Activated CD8-positive, alpha-beta memory T cell treated with anti-CD3 and anti-CD28 coated beads, Interleukin-2, amount 50 U/mL, for 1 hour (primary cell): ENCODE measurements around the gene ING1.
"Not testable (repeated sequence)": the region's sequence is repeated elsewhere in the genome, so short reads cannot be mapped to it uniquely, and the experiment has no call there.

ENCODE experiments used
- DNase-seq: peaks from one replicate; pipeline ENCODE4 v3.0.0-alpha.2; 2020; ENCODE audit errors: extremely low read depth

Gene ING1

DNA sequence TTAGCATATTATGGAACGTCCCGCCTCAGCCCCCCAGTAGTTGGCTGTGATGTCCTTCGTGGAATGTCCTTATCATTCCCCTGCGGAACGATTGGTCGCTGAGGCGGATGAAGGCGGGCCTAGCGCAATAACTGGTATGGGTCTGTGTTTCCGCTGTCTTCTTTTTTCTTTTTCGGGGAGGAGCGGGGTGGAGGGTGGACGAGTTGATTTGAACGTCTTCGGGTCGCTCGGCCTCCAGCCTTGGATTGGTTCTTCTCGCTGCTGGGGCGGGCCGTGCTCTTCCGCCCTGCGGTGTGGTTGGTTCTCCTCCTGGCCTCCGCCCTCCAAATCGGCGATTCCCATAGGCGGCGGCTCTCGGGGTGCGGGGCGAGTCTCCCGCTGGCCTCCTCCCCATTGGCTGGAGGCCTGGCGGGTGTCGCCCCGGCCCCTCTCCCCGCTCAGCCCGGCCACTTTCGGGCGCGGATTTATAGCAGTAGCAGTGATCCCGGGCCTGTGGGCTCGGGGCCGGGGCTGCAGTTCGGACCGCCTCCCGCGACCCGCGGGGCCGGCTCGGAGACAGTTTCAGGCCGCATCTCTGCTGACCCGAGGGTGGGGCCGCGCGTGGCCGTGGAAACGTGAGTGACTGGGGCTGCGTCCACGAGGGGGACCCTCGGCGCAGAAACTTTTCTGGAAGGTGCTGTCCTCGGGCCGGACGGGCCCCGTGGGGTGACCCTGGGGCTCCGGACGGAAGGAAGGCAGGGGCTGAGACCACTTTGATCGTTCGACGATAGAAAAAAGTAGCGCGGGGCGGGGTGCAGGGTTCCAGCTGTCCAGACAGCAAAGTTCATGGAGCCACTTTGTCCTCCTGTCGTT lies 2.1 kb downstream of the ING1 start:
- DNase-seq, result peak; percentile 95

DNA sequence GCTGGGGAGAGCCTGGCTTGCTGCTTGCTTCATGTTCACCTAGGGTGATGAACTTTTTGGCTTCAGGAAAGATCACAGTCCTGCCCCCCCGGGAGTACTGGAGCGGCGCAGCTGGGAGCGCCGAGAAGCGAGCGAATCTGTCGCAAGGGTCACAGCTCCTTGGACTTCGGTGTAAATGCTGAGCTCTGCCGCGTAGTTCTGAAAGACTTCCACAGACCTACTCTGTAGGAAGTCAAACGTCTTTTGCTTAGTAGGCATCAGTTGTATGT lies 2.7 kb downstream of the ING1 start:
- DNase-seq, result no peak

DNA sequence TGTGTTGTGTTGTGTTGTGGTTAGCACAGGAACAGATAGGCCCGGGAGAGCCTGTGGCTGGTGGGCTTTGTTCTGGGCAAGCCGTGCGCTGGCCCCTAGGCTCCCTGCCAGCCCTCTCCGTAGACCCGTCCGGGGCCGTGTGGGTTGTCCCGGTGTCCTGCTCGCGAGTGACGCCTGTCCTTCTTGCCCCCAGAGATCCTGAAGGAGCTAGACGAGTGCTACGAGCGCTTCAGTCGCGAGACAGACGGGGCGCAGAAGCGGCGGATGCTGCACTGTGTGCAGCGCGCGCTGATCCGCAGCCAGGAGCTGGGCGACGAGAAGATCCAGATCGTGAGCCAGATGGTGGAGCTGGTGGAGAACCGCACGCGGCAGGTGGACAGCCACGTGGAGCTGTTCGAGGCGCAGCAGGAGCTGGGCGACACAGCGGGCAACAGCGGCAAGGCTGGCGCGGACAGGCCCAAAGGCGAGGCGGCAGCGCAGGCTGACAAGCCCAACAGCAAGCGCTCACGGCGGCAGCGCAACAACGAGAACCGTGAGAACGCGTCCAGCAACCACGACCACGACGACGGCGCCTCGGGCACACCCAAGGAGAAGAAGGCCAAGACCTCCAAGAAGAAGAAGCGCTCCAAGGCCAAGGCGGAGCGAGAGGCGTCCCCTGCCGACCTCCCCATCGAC lies 5.7 kb downstream of the ING1 start:
- no peak for DNase-seq

DNA sequence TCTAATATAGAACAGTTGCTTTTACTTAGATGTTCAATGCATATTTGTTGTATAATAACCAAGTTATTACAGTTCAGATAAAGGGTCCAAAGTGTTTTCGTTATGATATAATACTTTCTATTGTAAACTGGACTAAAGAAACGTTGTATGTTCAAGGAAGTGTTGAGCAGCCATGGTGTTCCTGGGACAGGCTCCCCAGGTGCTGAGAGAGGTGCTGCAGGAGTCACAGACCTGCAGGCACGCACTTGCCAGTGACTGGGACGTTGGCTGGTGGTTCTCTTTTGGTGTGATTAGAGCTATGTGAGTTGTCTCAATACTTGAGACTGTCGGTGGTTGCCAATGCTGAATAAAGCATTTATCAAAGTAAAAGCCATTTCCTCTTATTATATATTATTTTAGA lies 9.5 kb downstream of the ING1 start:
- DNase-seq, result no peak

DNA sequence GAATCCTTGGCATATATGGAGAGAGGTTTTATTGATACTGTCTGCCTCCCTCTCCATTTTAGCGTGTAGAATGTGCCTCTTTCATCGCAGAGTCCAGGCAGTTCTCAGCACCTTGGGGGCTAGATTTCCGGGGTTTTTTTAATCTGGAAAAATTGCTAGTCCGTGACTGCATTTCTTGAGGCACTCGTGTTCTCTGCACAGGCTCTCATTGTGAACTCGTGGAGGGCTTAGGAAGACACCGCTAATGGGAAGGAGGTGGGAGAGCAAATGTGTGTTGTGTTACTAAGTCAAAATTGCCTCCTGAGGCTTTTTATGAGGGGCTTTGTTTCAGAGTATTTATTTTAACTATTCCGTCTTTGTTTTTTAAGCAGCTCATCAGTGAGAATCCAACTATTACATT lies 10.1 kb downstream of the ING1 start:
- DNase-seq, result no peak

DNA sequence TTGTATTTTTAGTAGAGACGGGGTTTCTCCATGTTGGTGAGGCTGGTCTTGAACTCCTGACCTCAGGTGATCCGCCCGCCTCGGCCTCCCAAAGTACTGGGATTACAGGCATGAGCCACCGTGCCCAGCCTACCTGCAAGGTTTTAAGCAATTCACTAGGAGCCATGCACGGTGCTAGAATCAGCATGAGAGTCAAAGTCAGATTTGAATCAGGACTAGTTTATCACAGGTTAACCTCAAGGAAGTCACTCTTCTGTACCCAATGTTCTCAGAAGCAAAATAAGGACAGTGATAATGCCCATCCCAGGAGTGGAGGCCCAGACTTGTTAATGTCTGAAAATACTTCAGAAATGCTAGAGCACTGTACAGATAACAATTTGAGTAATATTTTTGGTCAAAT lies 12.7 kb downstream of the ING1 start:
- DNase-seq, result not testable (repeated sequence)

DNA sequence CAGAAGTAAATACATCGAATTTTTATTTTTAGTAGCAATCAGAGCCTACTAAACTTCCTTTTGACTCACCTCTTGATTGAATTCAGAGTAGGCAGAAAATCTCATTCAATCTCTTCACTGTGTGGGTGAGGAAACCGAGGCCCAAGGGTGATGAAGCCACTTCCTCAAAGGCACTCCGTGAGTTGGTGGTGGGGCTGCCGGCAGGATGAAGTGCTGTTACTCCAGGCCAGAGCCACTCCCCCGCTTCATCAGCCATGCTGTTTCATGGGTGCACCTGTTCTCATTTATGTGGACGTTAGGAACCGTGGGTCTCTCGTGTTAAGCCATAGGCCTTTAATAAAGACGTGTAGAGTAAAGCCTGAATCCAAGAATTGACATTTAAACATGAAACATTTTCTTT lies 13.2 kb downstream of the ING1 start:
- no peak for DNase-seq

DNA sequence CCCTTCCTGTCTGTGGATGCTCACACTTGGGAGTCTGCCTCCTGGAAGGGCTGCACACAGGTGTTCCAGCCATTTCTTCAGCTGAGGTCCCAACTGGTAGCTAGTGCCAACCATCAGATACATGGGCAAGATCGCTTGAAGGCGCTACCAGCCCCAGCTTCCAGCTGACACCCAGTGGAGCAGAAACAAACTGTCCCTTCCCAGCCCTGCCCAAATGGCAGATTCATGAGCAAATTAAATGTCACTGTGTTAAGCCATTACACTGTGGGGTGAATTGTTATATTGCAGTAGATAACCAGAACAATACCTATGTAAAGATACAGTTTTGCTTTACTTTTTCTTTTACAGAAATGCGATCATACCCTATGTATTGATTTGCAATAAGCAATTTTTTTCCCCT lies 17.6 kb downstream of the ING1 start:
- DNase-seq, result no peak

DNA sequence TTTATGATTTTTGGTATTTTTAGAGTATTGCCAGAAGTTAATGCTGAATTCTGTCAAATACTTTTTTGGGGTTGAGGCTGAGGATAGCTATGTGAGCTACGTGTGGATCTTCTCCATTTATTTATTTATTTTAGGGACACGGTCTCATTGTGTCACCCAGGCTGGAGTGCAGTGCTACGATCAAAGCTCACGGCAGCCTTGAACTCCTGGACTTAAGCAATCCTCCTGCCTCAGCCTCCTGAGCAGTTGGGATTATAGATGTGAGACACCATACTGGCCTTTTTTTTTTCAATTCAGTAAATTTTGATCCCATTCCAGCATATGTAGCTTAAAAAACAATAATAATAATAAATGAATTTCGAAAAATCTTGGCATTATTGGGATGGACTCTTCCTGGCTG lies 21.1 kb downstream of the ING1 start:
- DNase-seq, result no peak

DNA sequence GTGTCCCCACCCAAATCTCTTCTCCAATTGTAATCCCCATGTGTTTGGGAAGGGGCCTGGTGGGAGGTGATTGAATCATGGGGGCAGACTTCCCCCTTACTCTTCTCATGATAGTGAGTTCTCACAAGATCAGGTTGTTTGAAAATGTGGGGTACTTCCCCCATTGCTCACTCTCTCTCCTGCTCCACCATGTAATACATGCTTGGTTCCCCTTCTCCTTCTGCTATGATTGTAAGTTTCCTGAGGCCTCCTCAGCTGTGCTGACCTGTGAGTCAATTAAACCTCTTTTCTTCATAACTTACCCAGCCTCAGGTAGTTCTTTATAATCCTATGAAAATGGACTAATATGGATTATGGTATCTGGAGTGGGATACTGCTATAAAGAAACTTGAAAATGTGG lies 24.1 kb downstream of the ING1 start:
- no peak for DNase-seq

DNA sequence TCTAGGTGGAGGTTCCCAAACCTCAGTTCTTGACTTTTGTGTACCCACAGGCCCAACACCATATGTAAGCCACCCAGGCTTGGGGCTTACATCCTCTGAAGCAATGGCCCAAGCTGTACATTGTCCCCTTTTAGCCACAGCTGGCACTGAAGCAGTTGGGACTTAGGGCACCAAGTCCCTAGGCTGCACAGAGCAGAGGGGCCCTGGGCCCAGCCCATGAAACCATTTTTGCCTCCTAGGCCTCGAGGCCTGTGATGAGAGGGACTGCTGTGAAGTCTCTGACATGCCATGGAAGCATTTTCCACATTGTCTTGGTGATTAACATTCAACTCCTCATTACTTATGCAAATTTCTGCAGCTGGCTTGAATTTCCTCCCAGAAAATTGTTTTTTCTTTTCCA lies 30.2 kb downstream of the ING1 start:
- DNase-seq, result no peak

DNA sequence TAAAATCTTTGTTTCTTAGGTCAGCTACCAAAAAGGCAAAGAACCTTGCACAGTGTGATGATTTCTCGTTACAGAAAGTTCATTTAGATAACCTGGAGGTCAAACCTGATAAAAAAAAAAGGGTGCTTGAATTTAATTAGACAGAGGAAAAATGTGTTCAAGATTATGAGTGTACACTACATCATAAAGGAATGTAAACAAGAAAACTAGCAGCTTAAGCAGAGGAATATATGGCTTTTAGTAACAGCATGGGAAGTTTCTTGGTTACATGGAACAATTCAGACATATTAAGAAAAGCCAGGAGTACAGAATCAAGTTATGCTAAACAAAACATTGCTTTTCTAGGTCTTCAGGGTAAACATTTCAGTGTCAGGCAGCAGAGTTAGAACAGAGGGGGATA lies 32.9 kb downstream of the ING1 start:
- DNase-seq, result no peak

DNA sequence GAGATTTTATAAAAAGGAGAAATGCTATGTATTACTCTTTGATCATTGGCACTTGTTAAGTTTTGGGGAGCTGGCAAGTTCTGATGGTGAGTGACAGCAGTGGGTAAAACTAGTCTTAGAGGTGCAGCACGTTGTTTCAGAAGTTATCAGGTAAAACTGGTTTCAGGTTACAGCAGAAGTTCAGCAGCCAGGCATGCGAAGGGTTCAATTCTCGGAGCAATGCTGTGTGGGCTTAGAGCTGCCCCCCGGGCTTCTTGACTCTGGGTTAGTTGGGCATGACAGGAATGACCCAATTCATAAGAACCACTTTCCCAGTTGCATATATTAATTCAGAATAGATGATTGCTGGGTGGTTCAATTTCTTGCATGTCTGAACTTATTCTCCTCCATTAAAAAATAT lies 34.8 kb downstream of the ING1 start:
- no peak for DNase-seq

DNA sequence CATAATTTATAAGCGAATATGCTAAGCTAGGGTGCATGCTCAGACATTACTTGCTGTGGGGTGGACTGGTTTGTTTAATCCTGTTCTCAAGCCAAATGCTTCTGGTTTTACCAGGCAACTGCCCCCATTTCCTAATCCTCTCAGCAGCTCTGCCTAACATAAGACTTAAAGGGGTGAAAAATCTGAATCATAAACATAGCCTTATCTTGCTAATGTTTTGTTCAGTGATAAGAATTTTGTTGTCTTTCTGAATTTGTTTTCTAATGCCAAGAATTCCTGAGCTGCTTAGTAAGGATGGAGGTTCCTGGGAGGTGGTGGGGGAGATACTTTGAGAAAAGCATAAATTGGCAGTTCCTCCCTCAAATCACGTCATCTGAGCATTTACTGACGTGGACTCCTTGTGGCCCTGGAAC lies 42.7 kb downstream of the ING1 start:
- no peak for DNase-seq

DNA sequence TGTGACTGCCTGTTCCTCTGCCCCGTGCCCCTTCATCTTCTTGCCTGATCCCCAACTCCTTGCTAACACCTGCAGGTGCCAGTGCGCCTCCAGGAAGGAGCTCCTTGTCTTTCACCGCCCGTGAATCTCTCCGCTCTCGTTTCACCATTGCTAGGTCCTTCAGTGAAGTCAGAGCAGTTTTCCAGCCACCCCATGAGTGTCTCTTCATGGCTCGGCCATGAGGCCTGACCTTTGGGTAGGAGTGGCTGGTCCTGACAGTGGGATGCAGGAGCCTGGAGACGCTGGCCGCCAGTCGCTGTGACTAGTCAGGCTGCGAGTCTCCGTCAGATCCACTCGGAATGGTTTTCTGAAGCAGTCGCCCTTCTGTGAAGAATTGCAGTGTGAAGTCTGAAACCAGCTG lies 43.8 kb downstream of the ING1 start:
- DNase-seq, result no peak

DNA sequence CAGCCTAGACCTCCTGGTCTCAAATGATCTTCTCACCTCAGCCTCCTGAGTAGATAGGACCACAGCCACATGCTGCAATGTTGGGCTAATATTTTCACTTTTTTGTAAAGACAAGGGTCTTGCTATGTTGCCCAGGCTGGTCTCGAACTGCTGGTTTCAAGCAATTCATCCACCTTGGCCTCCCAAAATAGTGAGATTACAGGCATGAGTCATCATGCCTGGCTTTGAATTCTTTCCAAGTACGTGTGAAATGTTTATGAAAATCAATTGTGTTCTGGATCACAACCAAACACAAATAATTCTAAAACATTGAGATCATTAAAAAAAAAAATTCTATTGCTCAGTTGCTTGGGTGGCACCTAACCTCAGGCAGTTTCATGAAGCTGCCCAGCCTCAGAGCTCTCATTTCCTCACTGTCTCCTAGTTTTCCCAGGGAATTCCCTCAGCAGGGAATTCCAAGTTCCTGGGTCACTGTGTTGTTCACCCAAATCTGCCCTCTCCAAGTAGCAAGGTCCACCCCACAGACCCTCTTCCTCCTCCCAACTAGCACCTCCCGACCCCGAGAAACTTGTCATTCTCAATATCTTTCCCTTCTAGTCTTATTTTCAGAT lies 44.8 kb downstream of the ING1 start:
- no peak for DNase-seq

DNA sequence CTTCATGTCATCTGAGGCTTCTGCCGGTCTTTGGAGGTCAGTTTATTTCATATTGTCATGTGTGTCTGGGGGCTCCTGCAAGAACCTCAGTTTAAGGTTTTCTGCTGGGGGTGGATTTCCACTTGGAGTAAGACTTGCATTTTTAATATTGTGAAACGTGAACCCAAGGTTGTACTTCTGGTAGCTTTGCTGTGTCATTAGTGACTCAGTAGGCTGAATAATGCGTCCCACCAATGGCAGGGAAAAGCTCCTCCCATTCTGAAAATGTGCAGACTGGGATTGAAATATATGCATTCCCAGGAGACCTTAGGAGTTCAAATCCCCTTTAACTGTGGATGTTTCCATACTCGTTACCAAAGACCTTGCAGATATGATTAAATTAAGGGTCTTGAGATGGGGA lies 46.2 kb downstream of the ING1 start:
- DNase-seq, result no peak

DNA sequence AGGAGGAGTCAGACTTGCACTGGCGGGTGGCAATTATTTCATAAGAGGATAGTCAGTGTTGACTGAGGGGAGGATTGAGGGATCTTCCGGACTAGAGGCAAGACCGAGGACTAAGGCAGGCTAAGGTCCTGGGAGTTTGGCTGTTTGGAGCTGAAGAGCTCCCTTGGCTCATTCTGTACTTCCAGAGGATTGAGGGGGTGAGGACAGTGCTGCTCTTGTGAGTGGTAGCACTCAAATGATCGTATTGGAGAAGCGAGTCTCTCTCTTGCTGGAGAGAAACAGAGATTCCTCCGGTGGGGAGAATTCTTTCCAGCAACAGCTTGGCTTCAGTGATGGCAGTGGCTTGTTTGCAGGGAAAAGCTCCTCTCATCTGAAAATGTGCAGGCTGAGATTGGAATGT lies 47.1 kb downstream of the ING1 start:
- DNase-seq, result no peak

DNA sequence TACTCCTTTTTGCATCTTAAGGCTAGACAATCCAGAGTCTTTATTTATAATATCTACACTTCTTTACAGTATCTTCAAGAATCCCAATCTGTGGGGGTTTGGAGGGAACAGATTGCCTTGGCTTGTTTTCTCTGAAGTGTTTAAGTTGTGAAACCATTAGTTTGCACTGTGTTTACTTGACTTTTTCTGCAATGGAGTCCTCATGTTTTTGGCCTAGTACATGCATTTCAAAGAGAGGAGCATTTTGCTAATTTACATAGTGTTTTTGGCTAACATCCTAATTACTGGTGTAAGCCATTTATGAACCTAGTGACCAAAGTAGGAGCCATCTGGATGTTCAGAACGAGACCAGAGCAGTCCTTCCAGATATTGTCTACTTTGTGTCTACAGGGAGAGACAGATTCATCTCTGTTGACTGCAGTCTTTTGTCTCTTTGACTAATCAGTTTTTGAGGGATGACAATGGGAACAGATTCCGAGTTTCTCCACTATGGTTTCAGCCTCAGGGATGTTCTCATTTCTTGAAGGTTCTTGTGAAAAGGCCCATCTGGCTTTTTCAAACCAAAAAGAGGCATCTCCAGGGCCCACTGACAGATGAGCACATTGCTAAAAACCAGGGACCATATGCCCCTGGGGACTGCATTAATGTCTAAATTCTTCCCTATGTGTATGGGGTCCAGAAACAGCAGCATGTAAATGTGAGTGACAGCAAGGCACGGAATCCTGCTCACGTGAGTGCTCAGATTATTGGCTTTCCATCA lies 53.4 kb downstream of the ING1 start:
- DNase-seq, result no peak

DNA sequence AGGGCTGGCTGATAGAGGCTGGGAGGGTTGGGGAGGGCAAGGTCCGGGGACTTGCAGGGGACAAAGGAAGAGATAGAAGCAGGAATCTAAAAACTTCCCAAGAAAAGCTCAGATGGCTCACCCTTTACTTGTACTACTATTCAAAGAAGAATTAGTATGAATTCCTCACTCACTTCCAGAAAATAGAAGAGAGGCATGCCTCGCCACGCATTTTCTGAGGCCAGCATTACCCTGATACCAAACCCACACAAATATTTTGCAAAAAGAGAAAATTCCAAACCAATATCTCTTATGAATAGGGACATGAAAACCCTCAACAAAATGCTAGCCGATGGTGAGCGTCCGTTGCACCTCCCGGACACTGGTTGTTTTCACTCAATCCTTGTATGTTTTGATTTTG lies 54.0 kb downstream of the ING1 start:
- DNase-seq, result no peak

DNA sequence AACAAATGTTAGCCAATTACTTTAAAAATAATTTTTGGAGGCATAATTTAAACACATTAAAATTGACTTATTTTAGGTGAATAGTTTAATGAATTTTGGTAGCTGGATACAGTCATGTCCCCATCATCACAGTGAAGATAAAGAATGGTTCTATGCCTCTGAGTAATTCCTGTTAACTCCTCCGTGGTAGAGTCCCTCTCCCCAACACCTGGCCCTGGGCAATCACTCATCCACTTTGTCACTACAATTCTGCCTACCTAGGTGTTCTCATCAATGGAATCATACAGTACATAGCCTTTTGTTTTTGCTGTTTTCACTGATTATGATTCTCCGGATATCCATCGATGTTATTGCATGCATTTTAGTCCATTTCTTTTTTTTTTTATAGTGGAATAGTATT lies 55.6 kb downstream of the ING1 start:
- no peak for DNase-seq

DNA sequence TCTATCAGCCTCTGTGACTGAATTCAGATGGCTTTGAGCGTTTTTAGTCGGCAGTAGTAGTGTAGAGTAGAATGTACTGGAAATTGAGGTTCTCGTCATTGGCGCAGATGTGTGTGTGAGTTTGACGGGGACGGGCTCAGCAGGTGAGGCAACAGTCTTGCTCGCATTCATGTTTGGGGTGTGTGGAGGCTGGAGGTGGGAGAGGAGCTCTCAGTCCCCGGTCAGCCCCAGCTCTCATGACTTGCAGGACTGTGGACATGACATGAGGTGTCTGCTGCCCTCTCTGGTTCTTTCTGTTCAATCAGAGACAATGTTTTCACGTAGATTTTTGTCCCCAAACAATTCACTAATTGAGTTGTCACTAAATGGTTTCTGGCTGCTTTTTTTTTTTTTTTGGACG lies 57.2 kb downstream of the ING1 start:
- DNase-seq, result no peak

DNA sequence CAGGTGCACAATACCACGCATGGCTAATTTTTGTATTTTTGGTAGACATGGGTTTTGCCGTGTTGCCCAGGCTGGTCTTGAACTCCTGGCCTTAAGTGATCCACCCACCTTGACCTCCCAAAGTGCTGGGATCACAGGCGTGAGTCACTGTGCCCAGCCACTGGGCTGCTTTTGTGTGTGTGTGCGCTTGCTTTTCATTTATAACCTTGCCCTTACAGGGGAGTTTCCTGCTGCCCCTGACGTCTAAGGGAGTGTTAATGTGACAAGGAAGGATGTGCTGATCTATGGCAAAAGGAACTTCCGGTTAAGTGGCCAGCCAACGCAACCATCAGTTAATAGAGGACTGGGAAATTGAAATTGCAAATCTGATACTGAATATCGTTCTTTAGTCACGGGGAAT lies 57.7 kb downstream of the ING1 start:
- no peak for DNase-seq
